K562 (cell line): ENCODE measurements around the gene LMX1B. TPM values are rescaled to one million over a fixed set of nuclear protein-coding genes. Genes with fewer than 3 reads are reported as not detected.

Experiments
- C11orf30 ChIP-seq: fragments of 450-650 bp; IDR thresholded peaks from 2 replicates; pipeline ENCODE4 v1.6.1; 2016; ENCODE audit warnings: low read depth, mild to moderate bottlenecking
- DEAF1 ChIP-seq: fragments of 450-650 bp; formaldehyde crosslinking; IDR thresholded peaks from 2 replicates; pipeline ENCODE4 v1.4.0; 2020; ENCODE audit warnings: mild to moderate bottlenecking, moderate library complexity
- HDAC6 ChIP-seq: IDR thresholded peaks from 2 replicates; pipeline ENCODE4 v1.6.1; 2012; ENCODE audit warnings: low read depth, mild to moderate bottlenecking, control low read depth, inconsistent platforms, low read length, moderate library complexity
- PCBP1 ChIP-seq: fragments of 200-400 bp; formaldehyde crosslinking; IDR thresholded peaks from 2 replicates; pipeline ENCODE4 v1.6.1; 2018; ENCODE audit warnings: mild to moderate bottlenecking, low read depth, low read length; ENCODE audit not compliant: poor library complexity, severe bottlenecking
- PTTG1 ChIP-seq: fragments of 450-650 bp; IDR thresholded peaks from 2 replicates; pipeline ENCODE4 v1.6.1; 2016; ENCODE audit warnings: low read depth, mild to moderate bottlenecking, missing genetic modification characterization, missing compliant biosample characterization
- polyA plus RNA-seq, 8 experiments: library from polyadenylated mRNA; depleted of rRNA in 4 of 8; stranded (reverse) in 5 of 8; unstranded in 3 of 8; fragments of >200 nt; fragmentation: Nextera tagmentation in 2 of 8; fragmentation: Illumina TruSeq in 1 of 8; extraction: Ambion mirVana in 2 of 8; extraction: Trizol in 1 of 8; gene quantifications; 2 replicates each; pipeline versions ENCODE4 v1.2.1 to v1.2.3, GENCODE V29; 2011 to 2014; ENCODE audit warnings: inconsistent platforms in 1 of 8, missing spikeins in 1 of 8
- total RNA-seq, 7 experiments: library from RNA; depleted of rRNA in 6 of 7; stranded (reverse); fragments of >200 nt in 6 of 7; fragmentation: Illumina TruSeq in 2 of 7; extraction: Trizol in 2 of 7; gene quantifications; 2 replicates each; pipeline versions ENCODE4 v1.2.1 to v1.2.3, GENCODE V29; 2011 to 2021; ENCODE audit warnings: low replicate concordance in 1 of 7
- TF ChIP-seq, protein P1 (sequence below): sonication (generic); formaldehyde crosslinking; IDR thresholded peaks from 2 replicates; pipeline ENCODE4 v1.8.0; 2022; ENCODE audit warnings: mild to moderate bottlenecking, low read depth, missing genetic modification reagents

LMX1B gene
- total and polyA plus RNA-seq, 9 of the 15 experiments (the other 6 are each of a cell fraction or from before 2014, with no cell fraction given) = not detected

GRCh38 chr9:126692041-126692758, 78.5 kb downstream of the LMX1B start (continued):
- TF ChIP-seq DEAF1 (no peak), PTTG1 (tag) (no peak), C11orf30 (no peak), PCBP1 (no peak), HDAC6 (no peak)
- TF ChIP-seq, protein P1, sequence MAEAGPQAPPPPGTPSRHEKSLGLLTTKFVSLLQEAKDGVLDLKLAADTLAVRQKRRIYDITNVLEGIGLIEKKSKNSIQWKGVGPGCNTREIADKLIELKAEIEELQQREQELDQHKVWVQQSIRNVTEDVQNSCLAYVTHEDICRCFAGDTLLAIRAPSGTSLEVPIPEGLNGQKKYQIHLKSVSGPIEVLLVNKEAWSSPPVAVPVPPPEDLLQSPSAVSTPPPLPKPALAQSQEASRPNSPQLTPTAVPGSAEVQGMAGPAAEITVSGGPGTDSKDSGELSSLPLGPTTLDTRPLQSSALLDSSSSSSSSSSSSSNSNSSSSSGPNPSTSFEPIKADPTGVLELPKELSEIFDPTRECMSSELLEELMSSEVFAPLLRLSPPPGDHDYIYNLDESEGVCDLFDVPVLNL (CRISPR knock-in tag) = no peak
